ENCODE results near the gene PHLPP1. TPM values are rescaled to one million over a fixed set of nuclear protein-coding genes. Genes with fewer than 3 reads are reported as not detected.

The PHLPP1 gene
- total RNA-seq, 2 donors from 2014 or later: 8.1 to 11.6 TPM

- TF ChIP-seq CTCF (IDR thresholded peaks at IDR 0.05): no peak
- no peaks in the 10 kb centered on the region for H3K27me3 ChIP-seq (replicated peaks; ENCODE audit: insufficient read depth)
- H3K9me3 ChIP-seq: no peaks in the 10 kb centered on the region
- H3K4me1 ChIP-seq (ENCODE audit: control insufficient read depth in 1 of 2, low read depth in 2 of 2): no peaks in the 10 kb centered on the region
- no peak overlapping the region for H3K27ac ChIP-seq
- H3K36me3 ChIP-seq: no peaks in the 10 kb centered on the region
- no peak overlapping the region for H3K4me3 ChIP-seq
- no peak for DNase-seq (ENCODE audit: low spot score)
- ATAC-seq (ENCODE audit: insufficient number of reproducible peaks, low FRiP score, low read depth): no peak
Observed at GRCh38 chr18:63028380-63028779, 313.0 kb downstream of the PHLPP1 start.

Other genes with a start within 250 kb of the PHLPP1 start
- gene ZCCHC2, start 192.5 kb upstream of the PHLPP1 start, total RNA-seq: 10 to 100 TPM; 33.9 to 38.7 TPM

Data from thoracic aorta (tissue), 2 donors.